ENCODE results near the gene VRK3.
A peak's percentile ranks its signal among the peaks of the same experiment; 100 is the strongest.

The VRK3 gene

DNA sequence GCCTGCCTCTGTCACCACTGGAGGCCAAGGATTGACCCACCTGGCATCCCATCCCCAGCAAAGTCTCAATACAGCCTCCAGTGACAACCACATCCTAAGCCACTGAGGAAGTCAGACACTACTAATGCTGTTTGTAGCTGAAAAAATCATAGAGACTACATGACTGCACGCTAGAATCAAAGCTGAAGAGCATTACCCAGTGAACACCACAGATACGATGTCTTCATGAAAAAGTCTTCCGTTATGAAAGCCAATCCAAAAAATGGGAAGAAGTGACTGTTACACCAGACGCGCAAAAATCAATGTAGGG lies 84.7 kb downstream of the VRK3 start:
- no peak overlapping the region for H3K4me2 ChIP-seq (ENCODE audit: low read length)
- H3K9me3 ChIP-seq (ENCODE audit: low read length) = no peaks in the 10 kb centered on the region
- no peak overlapping the region for H3K27ac ChIP-seq (ENCODE audit: low read depth, low read length, poor library complexity, severe bottlenecking)
- H4K20me1 ChIP-seq (ENCODE audit: insufficient read depth, low read length) = no peaks in the 10 kb centered on the region
- no peak overlapping the region for H3K4me3 ChIP-seq (ENCODE audit: low read depth, low read length, poor library complexity, severe bottlenecking)
- H3K9ac ChIP-seq (ENCODE audit: low read length) = no peak overlapping the region
- no peak overlapping the region for H2AFZ ChIP-seq (ENCODE audit: low read length)
- no peak for TF ChIP-seq EZH2 (IDR thresholded peaks at IDR 0.05; ENCODE audit: borderline replicate concordance, low read length)
- TF ChIP-seq, protein P1, sequence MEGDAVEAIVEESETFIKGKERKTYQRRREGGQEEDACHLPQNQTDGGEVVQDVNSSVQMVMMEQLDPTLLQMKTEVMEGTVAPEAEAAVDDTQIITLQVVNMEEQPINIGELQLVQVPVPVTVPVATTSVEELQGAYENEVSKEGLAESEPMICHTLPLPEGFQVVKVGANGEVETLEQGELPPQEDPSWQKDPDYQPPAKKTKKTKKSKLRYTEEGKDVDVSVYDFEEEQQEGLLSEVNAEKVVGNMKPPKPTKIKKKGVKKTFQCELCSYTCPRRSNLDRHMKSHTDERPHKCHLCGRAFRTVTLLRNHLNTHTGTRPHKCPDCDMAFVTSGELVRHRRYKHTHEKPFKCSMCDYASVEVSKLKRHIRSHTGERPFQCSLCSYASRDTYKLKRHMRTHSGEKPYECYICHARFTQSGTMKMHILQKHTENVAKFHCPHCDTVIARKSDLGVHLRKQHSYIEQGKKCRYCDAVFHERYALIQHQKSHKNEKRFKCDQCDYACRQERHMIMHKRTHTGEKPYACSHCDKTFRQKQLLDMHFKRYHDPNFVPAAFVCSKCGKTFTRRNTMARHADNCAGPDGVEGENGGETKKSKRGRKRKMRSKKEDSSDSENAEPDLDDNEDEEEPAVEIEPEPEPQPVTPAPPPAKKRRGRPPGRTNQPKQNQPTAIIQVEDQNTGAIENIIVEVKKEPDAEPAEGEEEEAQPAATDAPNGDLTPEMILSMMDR (IDR thresholded peaks at IDR 0.05; ENCODE audit: low read length) = no peak
- H3K9me2 ChIP-seq (ENCODE audit: low read depth, low read length) = no peaks in the 10 kb centered on the region
- H3K79me2 ChIP-seq (ENCODE audit: insufficient read depth, low read length) = no peaks in the 10 kb centered on the region
- H3K4me1 ChIP-seq (ENCODE audit: insufficient read depth, low read length, severe bottlenecking) = no peaks in the 10 kb centered on the region
- no peaks in the 10 kb centered on the region; the same call in 1 of the 2 replicates for H3K27me3 ChIP-seq (ENCODE audit: insufficient read depth, low read length)
- H3F3A ChIP-seq (ENCODE audit: insufficient read depth, low read length) = 0 out of 2 replicates have a peak, but pooled peaks cover 2% of the 10 kb centered on the region
- no peaks in the 10 kb centered on the region for H3K36me3 ChIP-seq (ENCODE audit: insufficient read depth, low read length)

DNA sequence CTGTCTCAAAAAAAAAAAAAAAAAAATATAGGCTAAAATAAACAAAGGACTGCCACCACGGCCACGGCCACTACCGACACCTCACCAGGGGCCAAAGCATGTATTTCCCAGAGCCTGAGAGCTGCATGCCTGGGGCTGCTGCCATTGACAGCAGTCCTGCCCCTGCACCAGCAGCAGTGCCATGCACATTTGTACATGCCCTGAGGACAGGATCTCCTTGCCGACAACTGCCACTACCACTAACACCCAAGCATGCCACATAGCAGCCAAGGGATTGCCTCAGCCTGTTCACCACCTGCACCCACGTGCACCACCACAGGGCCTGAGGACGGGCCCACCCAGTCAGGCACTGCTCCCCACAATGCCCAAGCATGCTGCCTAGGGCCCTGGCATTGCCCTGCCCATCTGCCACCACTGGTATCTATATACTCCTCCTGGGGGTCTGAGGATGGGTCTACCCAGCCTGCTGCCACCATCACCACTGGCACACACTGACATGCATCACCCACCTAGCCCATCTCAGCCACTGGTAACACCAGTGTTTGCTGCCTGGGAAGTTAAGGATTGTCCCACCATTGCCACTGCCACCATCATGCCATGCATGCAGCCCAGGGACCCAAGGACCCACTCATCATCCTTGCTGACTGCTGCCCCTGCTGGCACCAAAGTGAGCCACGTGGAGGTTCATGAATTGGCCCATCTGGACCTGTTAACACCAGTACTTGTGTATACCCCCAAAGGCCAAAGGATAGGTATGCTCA lies 85.3 kb downstream of the VRK3 start:
- Histone ChIP-seq H3K27me3 (ENCODE audit: insufficient read depth, low read length) (no peaks in the 10 kb centered on the region; the same call in 1 of the 2 replicates), H2AFZ (ENCODE audit: low read length) (no peak overlapping the region), H3K4me1 (ENCODE audit: insufficient read depth, low read length, severe bottlenecking) (no peaks in the 10 kb centered on the region), H4K20me1 (ENCODE audit: insufficient read depth, low read length) (no peaks in the 10 kb centered on the region), H3F3A (ENCODE audit: insufficient read depth, low read length) (0 out of 2 replicates have a peak, but pooled peaks cover 2% of the 10 kb centered on the region), H3K4me2 (ENCODE audit: low read length) (no peak overlapping the region), H3K27ac (ENCODE audit: low read depth, low read length, poor library complexity, severe bottlenecking) (no peak overlapping the region), H3K9me3 (ENCODE audit: low read length) (no peaks in the 10 kb centered on the region), H3K79me2 (ENCODE audit: insufficient read depth, low read length) (no peaks in the 10 kb centered on the region), H3K9ac (ENCODE audit: low read length) (no peak overlapping the region), H3K4me3 (ENCODE audit: low read depth, low read length, poor library complexity, severe bottlenecking) (no peak overlapping the region), H3K9me2 (ENCODE audit: low read depth, low read length) (no peaks in the 10 kb centered on the region), H3K36me3 (ENCODE audit: insufficient read depth, low read length) (no peaks in the 10 kb centered on the region)
- TF ChIP-seq, protein P1 (IDR thresholded peaks at IDR 0.05; ENCODE audit: low read length) = peak; percentile 34; the same call in 1 of the 2 replicates
- TF ChIP-seq EZH2 (IDR thresholded peaks at IDR 0.05; ENCODE audit: borderline replicate concordance, low read length) = no peak

DNA sequence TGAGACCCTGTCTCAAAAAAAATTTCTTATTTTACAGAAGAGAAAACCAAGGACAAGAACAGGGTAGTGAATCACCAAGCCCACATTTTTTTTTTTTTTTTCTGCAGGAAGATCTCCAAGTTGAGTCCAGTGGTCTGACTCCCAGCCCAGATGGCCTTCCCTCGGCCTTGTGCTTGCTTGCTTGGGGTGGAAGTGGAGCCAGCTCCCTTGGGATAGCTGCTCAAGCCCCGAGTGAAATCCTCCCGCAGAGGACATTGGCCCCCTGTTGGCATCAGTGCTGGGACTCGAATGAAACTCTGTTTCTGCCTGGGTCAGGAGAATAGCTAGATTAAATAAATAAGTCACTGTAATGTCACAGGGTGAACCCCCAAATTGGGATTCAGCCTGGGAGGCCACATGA lies 86.5 kb downstream of the VRK3 start:
- H3K4me1 ChIP-seq (ENCODE audit: insufficient read depth, low read length, severe bottlenecking) = no peaks in the 10 kb centered on the region
- H3K9me3 ChIP-seq (ENCODE audit: low read length) = no peaks in the 10 kb centered on the region
- no peak overlapping the region for H3K4me3 ChIP-seq (ENCODE audit: low read depth, low read length, poor library complexity, severe bottlenecking)
- H3K4me2 ChIP-seq (ENCODE audit: low read length) = no peak overlapping the region
- no peaks in the 10 kb centered on the region for H4K20me1 ChIP-seq (ENCODE audit: insufficient read depth, low read length)
- H2AFZ ChIP-seq (ENCODE audit: low read length) = no peak overlapping the region
- H3K27me3 ChIP-seq (ENCODE audit: insufficient read depth, low read length) = no peaks in the 10 kb centered on the region; the same call in 1 of the 2 replicates
- H3K79me2 ChIP-seq (ENCODE audit: insufficient read depth, low read length) = no peaks in the 10 kb centered on the region
- H3K9me2 ChIP-seq (ENCODE audit: low read depth, low read length) = no peaks in the 10 kb centered on the region
- no peak for TF ChIP-seq EZH2 (IDR thresholded peaks at IDR 0.05; ENCODE audit: borderline replicate concordance, low read length)
- TF ChIP-seq, protein P1 (IDR thresholded peaks at IDR 0.05; ENCODE audit: low read length) = no peak
- 0 out of 2 replicates have a peak, but pooled peaks cover 2% of the 10 kb centered on the region for H3F3A ChIP-seq (ENCODE audit: insufficient read depth, low read length)
- peaks cover 3% of the 10 kb centered on the region for H3K36me3 ChIP-seq (ENCODE audit: insufficient read depth, low read length)
- H3K9ac ChIP-seq (ENCODE audit: low read length) = no peak overlapping the region
- H3K27ac ChIP-seq (ENCODE audit: low read depth, low read length, poor library complexity, severe bottlenecking) = no peak overlapping the region

Data from OCI-LY1 (cell line).